ENCODE data around the gene ITPKC. TPM values are rescaled to one million over a fixed set of nuclear protein-coding genes. Genes with fewer than 3 reads are reported as not detected.

The ITPKC gene
- polyA plus RNA-seq, 3 donors, result 2.7 to 5.7 (median 2.9) TPM

DNA sequence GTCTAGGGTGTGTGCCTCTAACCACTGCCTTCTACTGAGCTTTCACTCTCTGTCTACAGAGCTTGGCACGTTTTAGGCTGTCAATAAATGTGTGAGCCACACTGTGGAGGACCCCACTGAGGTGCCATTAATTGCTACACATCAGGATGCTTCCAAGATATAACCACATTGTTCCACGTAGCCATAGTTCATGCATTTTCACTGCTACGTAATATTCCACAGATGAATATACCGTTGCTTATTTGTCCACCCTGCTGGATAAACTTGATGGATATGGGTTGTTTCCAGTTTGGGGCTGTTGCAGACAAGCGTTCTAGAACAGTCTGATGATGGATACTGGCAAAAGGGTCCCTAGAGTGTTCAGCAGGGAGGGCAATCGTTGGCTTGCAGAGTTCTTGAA lies 15.2 kb upstream of the ITPKC start:
- no peak overlapping the region for H3K27ac ChIP-seq (ENCODE audit: low read depth in 1 of 2, low read length in 2 of 2)
- WGBS (ENCODE audit: insufficient coverage), result 94% methylated on average over 4 of the region's 6 CpGs
- Mint-ChIP-seq H3K27me3 (ENCODE audit: low read depth in 3 of 3) (peaks cover 0 to 1% (median 0%) of the 10 kb centered on the region in 3 donors), H3K4me1 (no peaks in the 10 kb centered on the region), H3K27ac (peak overlapping the region in 1 of 7 donors; percentile 46), H3K4me3 (no peak overlapping the region), H3K9me3 (no peaks in the 10 kb centered on the region), H3K36me3 (peaks cover 67 to 80% of the 10 kb centered on the region in 2 donors)
- intact Hi-C loops (cut with micrococcal nuclease), result no loop called here
- no peak overlapping the region for H3K4me2 ChIP-seq (replicated peaks; ENCODE audit: extremely low read depth, low read length, poor library complexity, severe bottlenecking)
- no peak for DNase-seq
- no peak overlapping the region for H3K9ac ChIP-seq (ENCODE audit: insufficient read depth, low read length, poor library complexity, severe bottlenecking)
- H2AFZ ChIP-seq (ENCODE audit: insufficient read depth, low read depth, low read length, poor library complexity, severe bottlenecking), result no peak overlapping the region
- no peak for TF ChIP-seq CTCF (IDR thresholded peaks at IDR 0.05)
- no peak overlapping the region for H3K4me3 ChIP-seq (replicated peaks in 1 of 3; ENCODE audit: low read depth in 2 of 3, low read length in 3 of 3)
- no peaks in the 10 kb centered on the region for H3K27me3 ChIP-seq (ENCODE audit: control insufficient read depth in 2 of 2, insufficient read depth in 2 of 2, low read length in 2 of 2)
- H3K79me2 ChIP-seq (ENCODE audit: insufficient read depth, low read length), result no peaks in the 10 kb centered on the region
- no peaks in the 10 kb centered on the region for H4K20me1 ChIP-seq (ENCODE audit: insufficient read depth, low read length)
- H3K36me3 ChIP-seq (replicated peaks in 1 of 2; ENCODE audit: control insufficient read depth in 1 of 2, insufficient read depth in 2 of 2, low read length in 2 of 2), result peaks cover 60 to 80% of the 10 kb centered on the region in 2 donors
- H3K4me1 ChIP-seq (ENCODE audit: control insufficient read depth in 1 of 2, insufficient read depth in 2 of 2, low read length in 2 of 2), result no peaks in the 10 kb centered on the region
- no peaks in the 10 kb centered on the region for H3K9me3 ChIP-seq (replicated peaks in 1 of 2; ENCODE audit: control insufficient read depth in 1 of 2, insufficient read depth in 1 of 2, low read length in 2 of 2)

- H3K9me3 ChIP-seq (replicated peaks in 1 of 2; ENCODE audit: control insufficient read depth in 1 of 2, insufficient read depth in 1 of 2, low read length in 2 of 2), result no peaks in the 10 kb centered on the region
- H3K4me3 Mint-ChIP-seq, result no peak overlapping the region
- peaks cover 0 to 1% (median 0%) of the 10 kb centered on the region in 3 donors for H3K27me3 Mint-ChIP-seq (ENCODE audit: low read depth in 3 of 3)
- H4K20me1 ChIP-seq (ENCODE audit: insufficient read depth, low read length), result no peaks in the 10 kb centered on the region
- H3K36me3 Mint-ChIP-seq, result peaks cover 66 to 80% of the 10 kb centered on the region in 2 donors
- no peak for TF ChIP-seq CTCF (IDR thresholded peaks at IDR 0.05)
- WGBS (ENCODE audit: insufficient coverage), result 90% methylated on average over 12 of the region's 18 CpGs
- H3K9ac ChIP-seq (ENCODE audit: insufficient read depth, low read length, poor library complexity, severe bottlenecking), result no peak overlapping the region
- no peak overlapping the region for H3K27ac Mint-ChIP-seq
- DNase-seq, result no peak
- no peak overlapping the region for H2AFZ ChIP-seq (ENCODE audit: insufficient read depth, low read depth, low read length, poor library complexity, severe bottlenecking)
- no peaks in the 10 kb centered on the region for H3K27me3 ChIP-seq (ENCODE audit: control insufficient read depth in 2 of 2, insufficient read depth in 2 of 2, low read length in 2 of 2)
- no peaks in the 10 kb centered on the region for H3K9me3 Mint-ChIP-seq
- H3K4me2 ChIP-seq (replicated peaks; ENCODE audit: extremely low read depth, low read length, poor library complexity, severe bottlenecking), result no peak overlapping the region
- H3K79me2 ChIP-seq (ENCODE audit: insufficient read depth, low read length), result no peaks in the 10 kb centered on the region
- no peaks in the 10 kb centered on the region for H3K4me1 ChIP-seq (ENCODE audit: control insufficient read depth in 1 of 2, insufficient read depth in 2 of 2, low read length in 2 of 2)
- H3K36me3 ChIP-seq (replicated peaks in 1 of 2; ENCODE audit: control insufficient read depth in 1 of 2, insufficient read depth in 2 of 2, low read length in 2 of 2), result peaks cover 64 to 82% of the 10 kb centered on the region in 2 donors
- H3K27ac ChIP-seq (ENCODE audit: low read depth in 1 of 2, low read length in 2 of 2), result no peak overlapping the region
- intact Hi-C loops (cut with micrococcal nuclease), result no loop called here
- H3K4me3 ChIP-seq (replicated peaks in 1 of 3; ENCODE audit: low read depth in 2 of 3, low read length in 3 of 3), result no peak overlapping the region
- H3K4me1 Mint-ChIP-seq, result no peaks in the 10 kb centered on the region
These were observed 14.4 kb upstream of the ITPKC start for GRCh38 chr19:40702337-40703012.
